Astrocyte of the spinal cord (primary cell): ENCODE results near the gene TFG.

Experiments
- DNase-seq: peaks from one replicate; pipeline ENCODE4 v3.0.0; 2011; ENCODE audit warnings: low read depth, low spot score
- H3K4me3 ChIP-seq: 2 replicates; pipeline ENCODE4 v1.5.1; 2011; ENCODE audit warnings: low read depth, mild to moderate bottlenecking, low read length, moderate library complexity
- CTCF ChIP-seq: IDR thresholded peaks from 2 replicates; pipeline ENCODE4 v1.5.1; 2012; ENCODE audit warnings: low read depth, mild to moderate bottlenecking, low read length, inconsistent platforms
- in situ Hi-C: cut with HindIII; loops from 2 replicates; pipeline ENCODE4 v1.10.0; 2017; ENCODE audit warnings: low sequenced_read_pairs

Gene TFG

GRCh38 chr3:100682056-100682853 is 27.0 kb upstream of the TFG start:
- H3K4me3 ChIP-seq = no peak overlapping the region

GRCh38 chr3:100682854-100683760 is 26.2 kb upstream of the TFG start:
- no peak for DNase-seq
- H3K4me3 ChIP-seq = no peak overlapping the region
- in situ Hi-C loops = no loop called here
- TF ChIP-seq CTCF = no peak

More at GRCh38 chr3:100682056-100682853, 27.0 kb upstream of the TFG start:
- DNase-seq = no peak
- in situ Hi-C loops = no loop called here
- TF ChIP-seq CTCF = no peak

GRCh38 chr3:100693225-100693624 is 16.1 kb upstream of the TFG start:
- in situ Hi-C loops = no loop called here
- DNase-seq = no peak
- no peak overlapping the region for H3K4me3 ChIP-seq
- no peak for TF ChIP-seq CTCF

- no peak overlapping the region for H3K4me3 ChIP-seq
- in situ Hi-C loops = no loop called here
These were observed 13.6 kb upstream of the TFG start for GRCh38 chr3:100695696-100696095.

GRCh38 chr3:100696161-100696560 is 13.1 kb upstream of the TFG start:
- no peak for TF ChIP-seq CTCF
- no peak for DNase-seq
- H3K4me3 ChIP-seq = no peak overlapping the region
- in situ Hi-C loops = no loop called here

More at GRCh38 chr3:100695696-100696095, 13.6 kb upstream of the TFG start:
- TF ChIP-seq CTCF = no peak
- no peak for DNase-seq

GRCh38 chr3:100697172-100697571 is 12.1 kb upstream of the TFG start:
- no peak overlapping the region for H3K4me3 ChIP-seq
- in situ Hi-C loops = no loop called here
- TF ChIP-seq CTCF = no peak
- no peak for DNase-seq
